DND-41 (cell line): ENCODE data around the gene ARMH2.

Source experiments
- ATAC-seq: fragments of 200-7000 bp; cut with Tn5 transposase; 3 replicates; pipeline ENCODE4 v1.9.1; 2021; ENCODE audit warnings: low read depth; ENCODE audit not compliant: insufficient read depth
- DNase-seq: peaks from one replicate; pipeline ENCODE4 v3.0.0-alpha.2; 2020
- H2AFZ ChIP-seq: 2 replicates; pipeline ENCODE4 v1.6.0; 2012; ENCODE audit warnings: low read depth, low read length
- H3K27ac ChIP-seq: 2 replicates; pipeline ENCODE4 v1.5.1; 2012; ENCODE audit warnings: low read length, inconsistent platforms
- H3K27me3 ChIP-seq: fragments of 200-600 bp; sonication (generic); 2 replicates; pipeline ENCODE4 v1.6.0; 2012; ENCODE audit warnings: low read length, mild to moderate bottlenecking, inconsistent platforms; ENCODE audit not compliant: insufficient read depth, poor library complexity
- H3K36me3 ChIP-seq: 2 replicates; pipeline ENCODE4 v1.5.1; 2012; ENCODE audit warnings: low read length, inconsistent platforms; ENCODE audit not compliant: insufficient read depth
- H3K4me1 ChIP-seq: 2 replicates; pipeline ENCODE4 v1.5.1; 2012; ENCODE audit warnings: mild to moderate bottlenecking, low read length; ENCODE audit not compliant: insufficient read depth
- H3K4me2 ChIP-seq: 2 replicates; pipeline ENCODE4 v1.6.0; 2012; ENCODE audit warnings: mild to moderate bottlenecking, moderate library complexity, low read length, inconsistent platforms; ENCODE audit not compliant: insufficient read depth
- H3K4me3 ChIP-seq, 2 experiments: fragments of 200-600 bp in 1 of 2; shearing (Covaris generic) in 1 of 2; 2 replicates each; pipeline ENCODE4 v1.5.1; 2012 to 2016; ENCODE audit warnings: inconsistent platforms in 2 of 2, low read length in 2 of 2, mild to moderate bottlenecking in 2 of 2, low read depth in 1 of 2, moderate library complexity in 1 of 2
- H3K79me2 ChIP-seq: 2 replicates; pipeline ENCODE4 v1.6.0; 2012; ENCODE audit warnings: low read length, inconsistent platforms; ENCODE audit not compliant: insufficient read depth
- H3K9ac ChIP-seq: 2 replicates; pipeline ENCODE4 v1.6.0; 2012; ENCODE audit warnings: low read depth, mild to moderate bottlenecking, inconsistent platforms, low read length, moderate library complexity
- H3K9me3 ChIP-seq: 2 replicates; pipeline ENCODE4 v1.5.1; 2012; ENCODE audit warnings: low read length, moderate library complexity, mild to moderate bottlenecking, inconsistent platforms; ENCODE audit not compliant: insufficient read depth, severe bottlenecking
- H4K20me1 ChIP-seq: 2 replicates; pipeline ENCODE4 v1.6.0; 2012; ENCODE audit warnings: low read length; ENCODE audit not compliant: insufficient read depth
- EZH2 ChIP-seq: IDR thresholded peaks from 3 replicates; pipeline ENCODE4 v1.6.1; 2012; ENCODE audit warnings: borderline replicate concordance, low read depth, mild to moderate bottlenecking, moderate library complexity, low read length, inconsistent platforms; ENCODE audit not compliant: severe bottlenecking
- TF ChIP-seq, protein P1 (sequence below): IDR thresholded peaks from 2 replicates; pipeline ENCODE4 v1.5.1; 2012; ENCODE audit warnings: borderline replicate concordance, low read length, moderate library complexity, mild to moderate bottlenecking; ENCODE audit not compliant: poor library complexity, severe bottlenecking; ENCODE audit errors: extremely low read depth

ARMH2 gene

DNA sequence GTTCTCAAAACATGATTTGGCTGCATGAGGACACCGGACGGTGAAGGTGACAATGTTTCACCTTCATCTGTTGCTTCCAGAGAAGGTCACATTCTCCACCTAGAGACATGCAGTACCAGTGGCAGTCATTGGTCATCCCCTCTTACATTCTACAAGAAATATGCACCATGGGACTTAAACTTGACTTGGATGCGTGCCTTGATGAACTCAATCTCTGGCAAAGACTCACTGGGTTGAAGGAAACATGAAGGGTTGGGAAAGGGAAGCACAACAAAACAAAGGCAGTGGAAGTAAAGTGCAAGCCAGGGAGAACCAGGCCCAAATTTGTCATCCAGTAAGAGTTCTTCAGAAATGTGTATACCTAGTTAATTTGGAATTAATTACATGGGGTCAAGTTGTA is 39.4 kb upstream of the ARMH2 start:
- Histone ChIP-seq H3K79me2 (no peaks in the 10 kb centered on the region), H3K36me3 (peaks cover 31% of the 10 kb centered on the region; the same call in 1 of the 2 replicates)
- DNase-seq = no peak

GRCh38 chr6:24836109-24836508 is 37.4 kb upstream of the ARMH2 start:
- Histone ChIP-seq H3K36me3 (peaks cover 19% of the 10 kb centered on the region), H3K4me2 (no peak overlapping the region), H2AFZ (no peak overlapping the region), H3K27me3 (no peaks in the 10 kb centered on the region), H3K9me3 (no peaks in the 10 kb centered on the region), H3K79me2 (no peaks in the 10 kb centered on the region), H3K27ac (no peak overlapping the region), H3K4me3 (no peak overlapping the region), H3K4me1 (no peaks in the 10 kb centered on the region), H4K20me1 (no peaks in the 10 kb centered on the region), H3K9ac (no peak overlapping the region)
- DNase-seq (no peak), ATAC-seq (no peak)
- TF ChIP-seq, protein P1, sequence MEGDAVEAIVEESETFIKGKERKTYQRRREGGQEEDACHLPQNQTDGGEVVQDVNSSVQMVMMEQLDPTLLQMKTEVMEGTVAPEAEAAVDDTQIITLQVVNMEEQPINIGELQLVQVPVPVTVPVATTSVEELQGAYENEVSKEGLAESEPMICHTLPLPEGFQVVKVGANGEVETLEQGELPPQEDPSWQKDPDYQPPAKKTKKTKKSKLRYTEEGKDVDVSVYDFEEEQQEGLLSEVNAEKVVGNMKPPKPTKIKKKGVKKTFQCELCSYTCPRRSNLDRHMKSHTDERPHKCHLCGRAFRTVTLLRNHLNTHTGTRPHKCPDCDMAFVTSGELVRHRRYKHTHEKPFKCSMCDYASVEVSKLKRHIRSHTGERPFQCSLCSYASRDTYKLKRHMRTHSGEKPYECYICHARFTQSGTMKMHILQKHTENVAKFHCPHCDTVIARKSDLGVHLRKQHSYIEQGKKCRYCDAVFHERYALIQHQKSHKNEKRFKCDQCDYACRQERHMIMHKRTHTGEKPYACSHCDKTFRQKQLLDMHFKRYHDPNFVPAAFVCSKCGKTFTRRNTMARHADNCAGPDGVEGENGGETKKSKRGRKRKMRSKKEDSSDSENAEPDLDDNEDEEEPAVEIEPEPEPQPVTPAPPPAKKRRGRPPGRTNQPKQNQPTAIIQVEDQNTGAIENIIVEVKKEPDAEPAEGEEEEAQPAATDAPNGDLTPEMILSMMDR = no peak
- TF ChIP-seq EZH2 = no peak

More for the DNA sequence above, 39.4 kb upstream of the ARMH2 start:
- H3K27ac ChIP-seq = no peak overlapping the region
- H4K20me1 ChIP-seq = no peaks in the 10 kb centered on the region
- H3K4me3 ChIP-seq = no peak overlapping the region
- ATAC-seq = no peak
- no peaks in the 10 kb centered on the region for H3K27me3 ChIP-seq
- TF ChIP-seq, protein P1 = no peak
- TF ChIP-seq EZH2 = no peak
- H3K9me3 ChIP-seq = no peaks in the 10 kb centered on the region
- no peaks in the 10 kb centered on the region for H3K4me1 ChIP-seq
- H3K9ac ChIP-seq = no peak overlapping the region
- H3K4me2 ChIP-seq = no peak overlapping the region
- no peak overlapping the region for H2AFZ ChIP-seq

DNA sequence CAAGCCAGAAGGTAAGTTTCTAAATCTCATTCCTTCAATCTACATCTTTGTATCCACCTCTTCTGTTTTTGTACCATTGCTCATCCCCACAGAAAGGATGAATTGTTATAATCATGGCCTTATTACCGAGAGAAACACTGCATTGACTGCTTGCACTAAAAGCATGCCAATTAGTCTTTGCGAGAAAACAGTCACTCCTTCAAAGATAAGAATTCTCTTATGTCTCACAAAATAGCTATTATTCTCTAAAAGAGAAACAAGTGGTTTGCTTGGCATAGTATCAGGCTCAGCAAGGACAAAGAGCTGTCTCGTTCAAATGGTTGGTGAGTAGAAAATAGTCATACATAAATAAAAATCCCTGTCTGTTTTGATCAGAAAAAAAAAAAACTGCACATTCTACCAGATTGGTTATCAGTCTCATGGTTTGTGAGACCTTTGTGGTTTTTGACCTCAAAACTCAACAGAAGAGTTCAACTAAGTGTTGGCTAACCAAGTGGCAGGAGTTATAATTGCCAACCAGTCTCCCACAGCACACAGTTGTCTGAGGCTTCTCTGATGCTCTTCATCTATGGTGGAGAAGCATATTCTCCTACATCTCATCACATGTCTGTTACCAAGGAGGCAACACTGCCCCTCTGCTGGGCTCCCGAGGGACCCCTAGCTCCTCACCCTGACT is 35.1 kb upstream of the ARMH2 start:
- Histone ChIP-seq H2AFZ (no peak overlapping the region), H3K9me3 (no peaks in the 10 kb centered on the region), H3K79me2 (no peaks in the 10 kb centered on the region), H3K4me2 (no peak overlapping the region), H3K4me3 (no peak overlapping the region), H4K20me1 (no peaks in the 10 kb centered on the region), H3K36me3 (peaks cover 17% of the 10 kb centered on the region), H3K27me3 (no peaks in the 10 kb centered on the region), H3K4me1 (no peaks in the 10 kb centered on the region), H3K9ac (no peak overlapping the region), H3K27ac (no peak overlapping the region)
- DNase-seq = no peak
- no peak for ATAC-seq
- TF ChIP-seq, protein P1 = no peak
- no peak for TF ChIP-seq EZH2

GRCh38 chr6:24832794-24833193 is 34.1 kb upstream of the ARMH2 start:
- Histone ChIP-seq H3K27ac (no peak overlapping the region), H2AFZ (no peak overlapping the region), H3K4me2 (no peak overlapping the region), H3K79me2 (no peaks in the 10 kb centered on the region), H3K27me3 (no peaks in the 10 kb centered on the region), H4K20me1 (no peaks in the 10 kb centered on the region), H3K4me3 (no peak overlapping the region), H3K9ac (no peak overlapping the region), H3K4me1 (no peaks in the 10 kb centered on the region), H3K9me3 (no peaks in the 10 kb centered on the region), H3K36me3 (peaks cover 18% of the 10 kb centered on the region)
- no peak for DNase-seq
- TF ChIP-seq EZH2 = no peak
- TF ChIP-seq, protein P1 = no peak
- no peak for ATAC-seq
